SIG-M5 treated with dmso at 0.1 percent for 504 hours (cell line): ENCODE measurements around the gene CHGA.

Experiments
- DNase-seq: peaks from one replicate; lab custom pipeline; 2025; ENCODE audit not compliant: unreplicated experiment; lab: John Stamatoyannopoulos, UW

Gene CHGA

GRCh38 chr14:92942976-92943710, 20.2 kb downstream of the CHGA start:
- no peak for DNase-seq

- DNase-seq: no peak
These were observed 21.1 kb downstream of the CHGA start for GRCh38 chr14:92943855-92944570.

- no peak for DNase-seq
These were observed 22.0 kb downstream of the CHGA start for GRCh38 chr14:92944976-92945375.

- DNase-seq: no peak
These were observed 22.6 kb downstream of the CHGA start for GRCh38 chr14:92945544-92945943.

GRCh38 chr14:92945959-92946846, 23.3 kb downstream of the CHGA start:
- DNase-seq: peak; percentile 54

- no peak for DNase-seq
These were observed 24.0 kb downstream of the CHGA start for GRCh38 chr14:92946847-92947545.

- no peak for DNase-seq
These were observed 25.7 kb downstream of the CHGA start for GRCh38 chr14:92948647-92949046.

GRCh38 chr14:92949496-92950192, 26.7 kb downstream of the CHGA start:
- no peak for DNase-seq

- no peak for DNase-seq
These were observed 27.2 kb downstream of the CHGA start for GRCh38 chr14:92950193-92950540.

GRCh38 chr14:92950773-92951172, 27.8 kb downstream of the CHGA start:
- DNase-seq: no peak

- no peak for DNase-seq
These were observed 28.3 kb downstream of the CHGA start for GRCh38 chr14:92951261-92951660.

- DNase-seq: peak; percentile 64
These were observed 29.0 kb downstream of the CHGA start for GRCh38 chr14:92951912-92952471.

- DNase-seq: no peak
These were observed 29.7 kb downstream of the CHGA start for GRCh38 chr14:92952481-92953298.

- no peak for DNase-seq
These were observed 30.6 kb downstream of the CHGA start for GRCh38 chr14:92953526-92953925.

GRCh38 chr14:92954933-92955332, 32.0 kb downstream of the CHGA start:
- no peak for DNase-seq

GRCh38 chr14:92955381-92955780, 32.4 kb downstream of the CHGA start:
- DNase-seq: no peak

- DNase-seq: no peak
These were observed 34.0 kb downstream of the CHGA start for GRCh38 chr14:92956961-92957360.

- DNase-seq: no peak
These were observed 35.6 kb downstream of the CHGA start for GRCh38 chr14:92958373-92959188.

GRCh38 chr14:92959189-92959531, 36.2 kb downstream of the CHGA start:
- DNase-seq: no peak
